AG04450 (cell line): Measurements from ENCODE around the gene TCF19. TPM values are rescaled to one million over a fixed set of nuclear protein-coding genes. Genes with fewer than 3 reads are reported as not detected.
"Not testable (repeated sequence)": the region's sequence is repeated elsewhere in the genome, so short reads cannot be mapped to it uniquely, and the experiment has no call there.

ENCODE experiments used
- CTCF ChIA-PET: fragments of 300-600, 350-600 bp; formaldehyde crosslinking; extraction: SDS; loops from one replicate; lab custom pipeline; 2022; ENCODE audit warnings: antibody characterized with exemption, inconsistent platforms; lab: Charles Lee
- POLR2A ChIA-PET: fragments of 350-600 bp; formaldehyde crosslinking; extraction: SDS; loops from one replicate; lab custom pipeline; 2021; ENCODE audit warnings: antibody characterized with exemption, inconsistent platforms; lab: Yijun Ruan, JAX
- DNase-seq: peaks from one replicate; pipeline ENCODE4 v3.0.0-alpha.2; 2011; ENCODE audit warnings: low read depth, low spot score
- H3K27ac ChIP-seq: one replicate; pipeline ENCODE4 v1.5.1; 2012; ENCODE audit warnings: low read depth, low read length, control low read depth
- H3K27me3 ChIP-seq: one replicate; pipeline ENCODE4 v1.6.0; 2012; ENCODE audit warnings: low read length; ENCODE audit not compliant: control insufficient read depth, insufficient read depth
- H3K4me3 ChIP-seq: 2 replicates; pipeline ENCODE4 v1.5.1; 2011; ENCODE audit warnings: mild to moderate bottlenecking, low read depth, low read length, control low read depth
- H3K9me3 ChIP-seq: 2 replicates; pipeline ENCODE4 v1.5.1; 2012; ENCODE audit warnings: low read length; ENCODE audit not compliant: control insufficient read depth, insufficient read depth
- CTCF ChIP-seq: IDR thresholded peaks from 2 replicates; pipeline ENCODE4 v1.5.1; 2011; ENCODE audit warnings: low read depth, low read length, control low read depth, inconsistent platforms
- polyA plus RNA-seq: library from polyadenylated mRNA; depleted of rRNA; stranded (reverse); fragments of >200 nt; gene quantifications from 2 replicates; pipeline ENCODE4 v1.2.3, GENCODE V29; 2011

The TCF19 gene
- polyA plus RNA-seq, 1 experiment = 4.2 TPM

- Histone ChIP-seq H3K27ac (peak overlapping the region; percentile 80), H3K9me3 (peaks cover 4% of the 10 kb centered on the region), H3K4me3 (peak overlapping the region; percentile 80), H3K27me3 (no peaks in the 10 kb centered on the region)
- DNase-seq = no peak
- no peak for TF ChIP-seq CTCF
- CTCF ChIA-PET = interaction anchor here (0.6 to 3.7 kb wide), 8 partner anchors 14 to 247 kb away, joined by 3 to 75 read pairs (median 6); partner anchors contain the start of gene TCF19
- POLR2A ChIA-PET = no interaction called here
These were observed 39.3 kb downstream of the TCF19 start for GRCh38 chr6:31197559-31198305.

DNA sequence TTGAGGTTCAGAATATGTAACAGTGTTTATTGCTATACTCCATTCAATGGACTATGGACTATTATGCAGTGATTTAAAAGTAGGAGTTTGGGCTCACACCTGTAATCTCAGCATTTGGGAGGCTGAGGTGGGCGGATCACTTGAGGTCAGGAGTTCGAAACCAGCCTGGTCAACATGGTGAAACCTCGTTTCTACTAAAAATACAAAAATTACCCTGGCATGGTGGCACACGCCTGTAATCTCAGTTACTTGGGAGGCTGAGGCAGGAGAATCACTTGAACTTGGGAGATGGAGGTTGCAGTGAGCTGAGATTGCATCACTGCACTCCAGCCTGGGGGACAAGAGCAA lies 40.7 kb downstream of the TCF19 start:
- CTCF ChIA-PET = interaction anchor here (3.7 kb wide), 1 partner anchor 168 kb away, joined by 75 read pairs; no protein-coding TSS in a partner anchor
- H3K9me3 ChIP-seq, POLR2A ChIA-PET, H3K4me3 ChIP-seq, H3K27me3 ChIP-seq, H3K27ac ChIP-seq, DNase-seq: not testable (repeated sequence)

- CTCF ChIA-PET = interaction anchor here (0.6 to 1.4 kb wide), 6 partner anchors 8 to 1636 kb away, joined by 3 to 6 read pairs (median 3); partner anchors contain the start of gene TAP2
- DNase-seq = no peak
- no peak overlapping the region for H3K4me3 ChIP-seq
- peaks cover 4% of the 10 kb centered on the region for H3K9me3 ChIP-seq
- no peak overlapping the region for H3K27ac ChIP-seq
- no peaks in the 10 kb centered on the region for H3K27me3 ChIP-seq
- TF ChIP-seq CTCF = no peak
- POLR2A ChIA-PET = no interaction called here
These were observed 44.1 kb downstream of the TCF19 start for GRCh38 chr6:31202259-31203166.

GRCh38 chr6:31203345-31203979 lies 45.1 kb downstream of the TCF19 start:
- DNase-seq = no peak
- POLR2A ChIA-PET = interaction anchor here (1.0 kb wide), 1 partner anchor 45 kb away, joined by 3 read pairs; the partner anchor contains the start of gene TCF19
- Histone ChIP-seq H3K27me3 (no peaks in the 10 kb centered on the region), H3K9me3 (peaks cover 4% of the 10 kb centered on the region), H3K27ac (peak overlapping the region; percentile 85), H3K4me3 (peak overlapping the region; percentile 60)
- CTCF ChIA-PET = interaction anchor here (0.5 to 1.4 kb wide), 5 partner anchors 134 to 1635 kb away, joined by 3 to 6 read pairs (median 3); partner anchors contain the start of gene TAP2
- TF ChIP-seq CTCF = no peak

DNA sequence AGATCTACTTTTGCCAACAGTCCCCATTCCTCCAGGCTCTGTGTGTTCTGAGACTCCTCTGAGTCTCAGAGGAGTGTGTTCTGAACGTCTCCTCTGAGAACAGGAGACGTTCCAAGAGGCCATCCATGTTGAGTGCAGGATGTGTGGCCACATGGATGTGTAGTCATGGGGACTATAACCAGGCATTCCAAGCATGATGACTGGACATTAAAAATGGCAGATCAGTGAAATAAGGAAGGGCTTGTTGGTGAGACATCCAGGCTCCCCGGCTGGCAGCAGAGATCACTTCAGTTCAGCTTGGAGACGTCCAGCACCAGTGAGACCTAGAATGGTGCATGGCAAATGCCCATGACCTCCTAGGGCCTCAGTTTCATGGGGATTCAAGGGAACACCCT lies 46.4 kb downstream of the TCF19 start:
- ChIA-PET CTCF (interaction anchor here (0.6 kb wide), 2 partner anchors 36 to 202 kb away, joined by 3 to 4 read pairs; no protein-coding TSS in a partner anchor), POLR2A (interaction anchor here (0.6 kb wide), 1 partner anchor 161 kb away, joined by 3 read pairs; no protein-coding TSS in a partner anchor)
- DNase-seq = no peak
- Histone ChIP-seq H3K4me3 (no peak overlapping the region), H3K27ac (no peak overlapping the region), H3K9me3 (peaks cover 4% of the 10 kb centered on the region), H3K27me3 (no peaks in the 10 kb centered on the region)
- no peak for TF ChIP-seq CTCF
